Measurements from ENCODE around the gene LDLRAD3. TPM values are rescaled to one million over a fixed set of nuclear protein-coding genes. Genes with fewer than 3 reads are reported as not detected.
A peak's percentile ranks its signal among the peaks of the same experiment; 100 is the strongest.
"Not testable (repeated sequence)": the region's sequence is repeated elsewhere in the genome, so short reads cannot be mapped to it uniquely, and the experiment has no call there.

LDLRAD3 gene
- total RNA-seq, 2 donors from 2014 or later, result 19.2 to 30.6 TPM

GRCh38 chr11:36041988-36042611, 98.2 kb downstream of the LDLRAD3 start:
- H3K9me3 ChIP-seq (ENCODE audit: control insufficient read depth, low read length), result no peaks in the 10 kb centered on the region
- Mint-ChIP-seq H3K4me3 (no peak overlapping the region), H3K27me3 (ENCODE audit: insufficient read depth) (no peaks in the 10 kb centered on the region), H3K27ac (no peak overlapping the region), H3K4me1 (peaks cover 23% of the 10 kb centered on the region), H3K9me3 (peaks cover 5% of the 10 kb centered on the region), H3K36me3 (ENCODE audit: low read depth) (peaks cover 34% of the 10 kb centered on the region)
- 61 to 72% methylated on average over 2 to 5 of the region's 5 CpGs for WGBS, 2 experiments (ENCODE audit: insufficient coverage in 1 of 2, insufficient read length in 1 of 2)
- H3K9ac ChIP-seq (ENCODE audit: extremely low read depth, low read length, poor library complexity, severe bottlenecking), result no peak overlapping the region
- no peak overlapping the region for H3K4me3 ChIP-seq (ENCODE audit: low read length)
- no peak for DNase-seq
- no peaks in the 10 kb centered on the region for H3K4me1 ChIP-seq (ENCODE audit: control insufficient read depth, insufficient read depth, low read length)
- H3K27me3 ChIP-seq (ENCODE audit: control insufficient read depth, insufficient read depth, low read length, poor library complexity, severe bottlenecking), result no peaks in the 10 kb centered on the region
- TF ChIP-seq CTCF (conservative IDR thresholded peaks at IDR 0.05), result peak; percentile 75
- no peak overlapping the region for H3K27ac ChIP-seq (ENCODE audit: low read depth, low read length)
- peaks cover 12% of the 10 kb centered on the region for H3K36me3 ChIP-seq (ENCODE audit: control insufficient read depth, insufficient read depth, low read length)

- no peak overlapping the region for H3K27ac Mint-ChIP-seq
- Histone ChIP-seq H3K4me3 (ENCODE audit: low read length) (no peak overlapping the region), H3K9ac (ENCODE audit: extremely low read depth, low read length, poor library complexity, severe bottlenecking) (no peak overlapping the region), H3K9me3 (ENCODE audit: control insufficient read depth, low read length) (no peaks in the 10 kb centered on the region), H3K27me3 (ENCODE audit: control insufficient read depth, insufficient read depth, low read length, poor library complexity, severe bottlenecking) (no peaks in the 10 kb centered on the region), H3K4me1 (ENCODE audit: control insufficient read depth, insufficient read depth, low read length) (peaks cover 17% of the 10 kb centered on the region), H3K36me3 (ENCODE audit: control insufficient read depth, insufficient read depth, low read length) (peaks cover 3% of the 10 kb centered on the region), H3K27ac (ENCODE audit: low read depth, low read length) (no peak overlapping the region)
- H3K9me3 Mint-ChIP-seq, result peaks cover 5% of the 10 kb centered on the region
- TF ChIP-seq CTCF (conservative IDR thresholded peaks at IDR 0.05), result peak; percentile 34
- peaks cover 20% of the 10 kb centered on the region for H3K36me3 Mint-ChIP-seq (ENCODE audit: low read depth)
- DNase-seq, result no peak
- no peak overlapping the region for H3K4me3 Mint-ChIP-seq
- WGBS, 2 experiments (ENCODE audit: insufficient coverage in 1 of 2, insufficient read length in 1 of 2), result 94 to 100% methylated on average over 2 to 4 of the region's 4 CpGs
- peaks cover 49% of the 10 kb centered on the region for H3K4me1 Mint-ChIP-seq
- H3K27me3 Mint-ChIP-seq (ENCODE audit: insufficient read depth), result no peaks in the 10 kb centered on the region
Measured at GRCh38 chr11:36044636-36045035, 100.8 kb downstream of the LDLRAD3 start.

- not testable (repeated sequence) for DNase-seq; H3K27me3 ChIP-seq (ENCODE audit: control insufficient read depth, insufficient read depth, low read length, poor library complexity, severe bottlenecking); H3K27ac ChIP-seq (ENCODE audit: low read depth, low read length); H3K27me3 Mint-ChIP-seq (ENCODE audit: insufficient read depth); H3K9me3 ChIP-seq (ENCODE audit: control insufficient read depth, low read length); H3K4me3 ChIP-seq (ENCODE audit: low read length); H3K36me3 ChIP-seq (ENCODE audit: control insufficient read depth, insufficient read depth, low read length); H3K4me3 Mint-ChIP-seq; H3K9ac ChIP-seq (ENCODE audit: extremely low read depth, low read length, poor library complexity, severe bottlenecking); H3K27ac Mint-ChIP-seq; H3K9me3 Mint-ChIP-seq
- Mint-ChIP-seq H3K36me3 (ENCODE audit: low read depth) (peaks cover 18% of the 10 kb centered on the region), H3K4me1 (peaks cover 62% of the 10 kb centered on the region)
- 89 to 92% methylated on average over 2 of the region's 3 CpGs for WGBS, 2 experiments (ENCODE audit: insufficient coverage in 1 of 2, insufficient read length in 1 of 2)
- peaks cover 24% of the 10 kb centered on the region for H3K4me1 ChIP-seq (ENCODE audit: control insufficient read depth, insufficient read depth, low read length)
Measured at GRCh38 chr11:36045945-36046344, 102.1 kb downstream of the LDLRAD3 start.

GRCh38 chr11:36046932-36047331, 103.1 kb downstream of the LDLRAD3 start:
- 40 to 78% methylated on average over 1 of the region's 1 CpG for WGBS, 2 experiments (ENCODE audit: insufficient coverage in 1 of 2, insufficient read length in 1 of 2)
- no peaks in the 10 kb centered on the region for H3K9me3 ChIP-seq (ENCODE audit: control insufficient read depth, low read length)
- Mint-ChIP-seq H3K36me3 (ENCODE audit: low read depth) (peaks cover 21% of the 10 kb centered on the region), H3K4me1 (peaks cover 66% of the 10 kb centered on the region), H3K27ac (no peak overlapping the region), H3K27me3 (ENCODE audit: insufficient read depth) (no peaks in the 10 kb centered on the region), H3K9me3 (peaks cover 5% of the 10 kb centered on the region), H3K4me3 (no peak overlapping the region)
- no peak for DNase-seq
- H3K36me3 ChIP-seq (ENCODE audit: control insufficient read depth, insufficient read depth, low read length), result peaks cover 3% of the 10 kb centered on the region
- H3K27ac ChIP-seq (ENCODE audit: low read depth, low read length), result no peak overlapping the region
- peaks cover 24% of the 10 kb centered on the region for H3K4me1 ChIP-seq (ENCODE audit: control insufficient read depth, insufficient read depth, low read length)
- H3K9ac ChIP-seq (ENCODE audit: extremely low read depth, low read length, poor library complexity, severe bottlenecking), result no peak overlapping the region
- TF ChIP-seq CTCF (conservative IDR thresholded peaks at IDR 0.05), result no peak
- no peaks in the 10 kb centered on the region for H3K27me3 ChIP-seq (ENCODE audit: control insufficient read depth, insufficient read depth, low read length, poor library complexity, severe bottlenecking)
- no peak overlapping the region for H3K4me3 ChIP-seq (ENCODE audit: low read length)
